Measurements from ENCODE around the gene MCOLN2. TPM values are rescaled to one million over a fixed set of nuclear protein-coding genes. Genes with fewer than 3 reads are reported as not detected.

Gene MCOLN2
- total RNA-seq, 1 experiment from 2014 or later, result 1.3 TPM

- Histone ChIP-seq H3K79me1 (ENCODE audit: insufficient read depth, low read depth, low read length, poor library complexity, severe bottlenecking) (no peaks in the 10 kb centered on the region), H2AFZ (ENCODE audit: low read length) (no peak overlapping the region), H2BK5ac (ENCODE audit: insufficient read length, low read length) (no peak overlapping the region), H2BK20ac (ENCODE audit: low read depth, low read length, poor library complexity, severe bottlenecking) (no peak overlapping the region), H3K4ac (ENCODE audit: low read depth, low read length) (no peak overlapping the region), H2AK5ac (ENCODE audit: insufficient read length, low read length) (no peak overlapping the region), H4K8ac (replicated peaks; ENCODE audit: insufficient read length, low read depth, low read length) (no peak overlapping the region), H4K5ac (ENCODE audit: insufficient read length, low read depth, low read length) (no peak overlapping the region), H3K23ac (ENCODE audit: insufficient read length, low read depth, low read length) (no peak overlapping the region), H3T11ph (ENCODE audit: low read length) (no peak overlapping the region), H3K9ac (ENCODE audit: extremely low read depth, insufficient read length, low read length) (no peak overlapping the region), H2BK12ac (ENCODE audit: insufficient read length, low read depth, low read length) (no peak overlapping the region), H3K23me2 (ENCODE audit: insufficient read length, low read depth, low read length, poor library complexity, severe bottlenecking) (no peaks in the 10 kb centered on the region), H2BK120ac (ENCODE audit: low read depth, low read length, poor library complexity, severe bottlenecking) (no peak overlapping the region), H4K91ac (ENCODE audit: insufficient read length, low read depth, low read length) (no peak overlapping the region), H3K56ac (ENCODE audit: insufficient read length, low read depth, low read length) (no peak overlapping the region), H3K79me2 (ENCODE audit: insufficient read depth, low read length) (no peaks in the 10 kb centered on the region), H3K27me3 (ENCODE audit: insufficient read depth, low read length) (no peaks in the 10 kb centered on the region), H4K20me1 (ENCODE audit: control insufficient read depth, insufficient read depth, insufficient read length) (no peaks in the 10 kb centered on the region), H3K27ac (ENCODE audit: insufficient read length, low read depth, low read length) (no peak overlapping the region), H3K4me2 (ENCODE audit: insufficient read depth, insufficient read length, low read length) (no peak overlapping the region), H3K18ac (ENCODE audit: insufficient read length, low read depth, low read length) (no peak overlapping the region), H3K14ac (ENCODE audit: insufficient read depth, low read length) (no peak overlapping the region), H2BK15ac (ENCODE audit: low read depth, low read length) (no peak overlapping the region), H3K4me1 (ENCODE audit: insufficient read depth, low read length) (no peaks in the 10 kb centered on the region), H3K9me3 (ENCODE audit: control insufficient read depth, low read depth, low read length) (no peaks in the 10 kb centered on the region)
- no peak overlapping the region for H3K4me3 Mint-ChIP-seq
- no peaks in the 10 kb centered on the region; a peak in 1 of 4 replicates for H3K4me1 Mint-ChIP-seq
- no CpG with 5 or more reads among the region's 4 CpGs for WGBS (ENCODE audit: extremely low coverage, insufficient read length, low lambda C conversion rate)
- peaks cover 5% of the 10 kb centered on the region for H3K27me3 Mint-ChIP-seq (ENCODE audit: low read depth)
- no peak overlapping the region; a peak in 1 of 7 replicates for H3K27ac Mint-ChIP-seq
- H3K36me3 Mint-ChIP-seq (ENCODE audit: insufficient read depth in 1 of 3, low read depth in 3 of 3), result no peaks in the 10 kb centered on the region
- no peak for TF ChIP-seq CTCF (conservative IDR thresholded peaks at IDR 0.05)
- no peaks in the 10 kb centered on the region for H3K9me3 Mint-ChIP-seq
- DNase-seq, result no peak
Observed at GRCh38 chr1:84916897-84917296, 80.0 kb downstream of the MCOLN2 start.

All from H9 (cell line).